ENCODE results near the gene TOX2. TPM values are rescaled to one million over a fixed set of nuclear protein-coding genes. Genes with fewer than 3 reads are reported as not detected.

TOX2 gene
- total RNA-seq, 1 donor from 2014 or later, result 4.8 TPM

- no peak for TF ChIP-seq CTCF (IDR thresholded peaks at IDR 0.05)
- DNase-seq, result no peak
- H3K4me1 Mint-ChIP-seq, result no peaks in the 10 kb centered on the region
- intact Hi-C loops (cut with micrococcal nuclease), result no loop called here
- ChIA-PET CTCF (no interaction called here), POLR2A (no interaction called here)
- no peak for ATAC-seq (ENCODE audit: low read depth)
- H3K27me3 Mint-ChIP-seq, result peaks cover 29% of the 10 kb centered on the region
- H3K27ac Mint-ChIP-seq, result no peak overlapping the region
- no peak overlapping the region for H3K4me3 Mint-ChIP-seq
- H3K36me3 Mint-ChIP-seq (ENCODE audit: low read depth), result no peaks in the 10 kb centered on the region
- H3K9me3 Mint-ChIP-seq, result peaks cover 3% of the 10 kb centered on the region
Observed at GRCh38 chr20:44098657-44099056, 184.0 kb downstream of the TOX2 start.

GRCh38 chr20:44099832-44100231 is 185.2 kb downstream of the TOX2 start:
- Mint-ChIP-seq H3K4me1 (no peaks in the 10 kb centered on the region), H3K27ac (no peak overlapping the region)

GRCh38 chr20:44102582-44102981 is 187.9 kb downstream of the TOX2 start:
- Mint-ChIP-seq H3K27ac (no peak overlapping the region), H3K4me3 (no peak overlapping the region), H3K4me1 (no peaks in the 10 kb centered on the region), H3K9me3 (peaks cover 14% of the 10 kb centered on the region), H3K36me3 (ENCODE audit: low read depth) (no peaks in the 10 kb centered on the region), H3K27me3 (peaks cover 32% of the 10 kb centered on the region)
- intact Hi-C loops (cut with micrococcal nuclease), result no loop called here
- no peak for TF ChIP-seq CTCF (IDR thresholded peaks at IDR 0.05)
- POLR2A ChIA-PET, result no interaction called here
- ATAC-seq (ENCODE audit: low read depth) (no peak), DNase-seq (no peak)
- CTCF ChIA-PET, result no interaction called here

More at GRCh38 chr20:44099832-44100231, 185.2 kb downstream of the TOX2 start:
- DNase-seq (no peak), ATAC-seq (ENCODE audit: low read depth) (no peak)
- Mint-ChIP-seq H3K36me3 (ENCODE audit: low read depth) (no peaks in the 10 kb centered on the region), H3K4me3 (no peak overlapping the region), H3K27me3 (peaks cover 29% of the 10 kb centered on the region), H3K9me3 (peaks cover 3% of the 10 kb centered on the region)
- no peak for TF ChIP-seq CTCF (IDR thresholded peaks at IDR 0.05)
- intact Hi-C loops (cut with micrococcal nuclease), result no loop called here
- POLR2A ChIA-PET, result no interaction called here
- CTCF ChIA-PET, result no interaction called here

- POLR2A ChIA-PET, result no interaction called here
- CTCF ChIA-PET, result no interaction called here
- Mint-ChIP-seq H3K27ac (no peak overlapping the region), H3K9me3 (peaks cover 23% of the 10 kb centered on the region), H3K4me1 (no peaks in the 10 kb centered on the region), H3K4me3 (no peak overlapping the region), H3K36me3 (ENCODE audit: low read depth) (no peaks in the 10 kb centered on the region), H3K27me3 (peaks cover 36% of the 10 kb centered on the region)
- DNase-seq, result no peak
- no peak for ATAC-seq (ENCODE audit: low read depth)
- TF ChIP-seq CTCF (IDR thresholded peaks at IDR 0.05), result no peak
- intact Hi-C loops (cut with micrococcal nuclease), result no loop called here
Observed at GRCh38 chr20:44104798-44105517, 190.3 kb downstream of the TOX2 start.

GRCh38 chr20:44106615-44107014 is 192.0 kb downstream of the TOX2 start:
- no peak for ATAC-seq (ENCODE audit: low read depth)
- TF ChIP-seq CTCF (IDR thresholded peaks at IDR 0.05), result no peak
- Mint-ChIP-seq H3K4me1 (no peaks in the 10 kb centered on the region), H3K9me3 (peaks cover 23% of the 10 kb centered on the region), H3K27ac (no peak overlapping the region), H3K36me3 (ENCODE audit: low read depth) (no peaks in the 10 kb centered on the region), H3K4me3 (no peak overlapping the region), H3K27me3 (peaks cover 37% of the 10 kb centered on the region)
- ChIA-PET CTCF (interaction anchor here (0.9 kb wide), 1 partner anchor 10 kb away, joined by 3 read pairs; no protein-coding TSS in a partner anchor), POLR2A (no interaction called here)
- intact Hi-C loops (cut with micrococcal nuclease), result no loop called here
- no peak for DNase-seq
